Measurements from ENCODE around the gene DPP9. TPM values are rescaled to one million over a fixed set of nuclear protein-coding genes. Genes with fewer than 3 reads are reported as not detected.

Gene DPP9
- total and polyA plus RNA-seq, 2 of the 4 experiments (the other 2 are of a cell fraction), result 12.4 to 33.0 TPM

DNA sequence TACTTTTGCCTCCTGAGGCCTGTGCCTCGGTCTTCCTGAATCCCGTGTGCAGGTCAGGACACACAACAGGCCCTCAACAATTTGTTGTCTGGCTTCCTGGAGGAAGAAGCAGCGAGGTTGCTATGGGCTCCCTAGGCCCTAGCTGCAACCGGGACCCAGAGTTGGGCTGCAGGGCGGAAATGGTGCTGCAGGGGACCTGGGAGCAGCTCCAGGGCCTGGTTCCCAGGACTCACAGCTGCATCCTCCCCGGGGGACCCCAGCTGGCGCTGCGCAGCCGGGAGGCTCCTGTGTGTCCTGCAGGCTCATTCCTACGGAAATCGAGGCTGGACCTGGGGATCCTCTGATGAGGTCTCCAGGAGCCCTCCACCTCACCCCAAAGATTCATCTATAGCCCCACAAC, 85.3 kb downstream of the DPP9 start:
- H3K36me3 ChIP-seq (ENCODE audit: control insufficient read depth, insufficient read depth, low read length), result no peaks in the 10 kb centered on the region
- ChIA-PET CTCF (no interaction called here), POLR2A (ENCODE audit: unreplicated experiment) (no interaction called here)
- H3K27me3 ChIP-seq (ENCODE audit: control insufficient read depth, insufficient read depth, low read length), result no peaks in the 10 kb centered on the region
- no peak overlapping the region for H2BK15ac ChIP-seq (ENCODE audit: low read depth, low read length)
- peak overlapping the region; percentile 32; the same call in 1 of the 2 replicates for H4K91ac ChIP-seq (ENCODE audit: insufficient read depth, low read depth, low read length)
- peaks cover 20 to 31% of the 10 kb centered on the region in 2 experiments for H3K79me1 ChIP-seq (ENCODE audit: low read depth in 1 of 2, low read length in 2 of 2)
- no peak overlapping the region for H2BK20ac ChIP-seq (ENCODE audit: low read depth, low read length)
- no TSS peak for BruUV-seq (replicated peaks)
- H4K8ac ChIP-seq (ENCODE audit: low read depth in 2 of 2, low read length in 2 of 2), result peak overlapping the region; percentile 39 to 44; a peak in 2 of 4 replicates
- no peak overlapping the region for H3K4me3 ChIP-seq (ENCODE audit: insufficient read depth, low read depth, low read length)
- peak overlapping the region; percentile 52 for H2AK9ac ChIP-seq (replicated peaks; ENCODE audit: low read depth, low read length, poor library complexity)
- peaks cover 6% of the 10 kb centered on the region for H3K9me1 ChIP-seq (ENCODE audit: insufficient read depth, low read length)
- in situ Hi-C loops (cut with MboI; ENCODE audit: low sequenced_read_pairs), result loop anchor here (5.0 kb wide), 1 partner anchor 61 kb away; no protein-coding TSS in a partner anchor
- no peak for TF ChIP-seq BHLHE40 (IDR thresholded peaks at IDR 0.05; ENCODE audit: low read depth, low read length)
- no peak for TF ChIP-seq SMC3 (IDR thresholded peaks at IDR 0.05; ENCODE audit: low read depth, low read length)
- no peak for TF ChIP-seq RFX5 (IDR thresholded peaks at IDR 0.05; ENCODE audit: low read depth, low read length)
- TF ChIP-seq NFE2L2 (IDR thresholded peaks at IDR 0.05; ENCODE audit: low read depth, low read length), result no peak
- no peak for TF ChIP-seq RCOR1 (IDR thresholded peaks at IDR 0.05; ENCODE audit: insufficient replicate concordance, low read length)
- no peak overlapping the region for H3K4me2 ChIP-seq (ENCODE audit: low read depth, low read length)
- H3K14ac ChIP-seq (replicated peaks; ENCODE audit: low read depth, low read length), result peak overlapping the region; percentile 52; the same call in 1 of the 2 replicates
- no peak overlapping the region for H4K5ac ChIP-seq (ENCODE audit: low read depth, low read length)
- no peak overlapping the region for H3K23ac ChIP-seq (ENCODE audit: low read depth, low read length)
- peaks cover 2% of the 10 kb centered on the region; the same call in 1 of the 2 replicates for H4K20me1 ChIP-seq (ENCODE audit: insufficient read depth, low read length)
- dilution Hi-C loops (cut with HindIII; ENCODE audit: low sequenced_read_pairs, unreplicated experiment), result no loop called here
- H2AFZ ChIP-seq (replicated peaks; ENCODE audit: low read length, poor library complexity), result no peak overlapping the region
- H2BK120ac ChIP-seq (ENCODE audit: low read depth, low read length), result no peak overlapping the region
- no peak for ATAC-seq (ENCODE audit: low read depth)
- no peak for DNase-seq
- no peak overlapping the region for H3K9ac ChIP-seq (ENCODE audit: low read depth, low read length)
- no peak overlapping the region for H3K56ac ChIP-seq (ENCODE audit: extremely low read depth, insufficient read depth, low read length)
- no peak overlapping the region for H3K27ac ChIP-seq (ENCODE audit: insufficient read depth, low read length)
- intact Hi-C loops (cut with micrococcal nuclease), result loop anchor here (5.0 kb wide), 1 partner anchor 166 kb away; the partner anchor contains the start of gene HDGFL2
- no peaks in the 10 kb centered on the region for H3K9me3 ChIP-seq (ENCODE audit: control insufficient read depth, insufficient read depth, low read length)
- 96% methylated on average over 5 of the region's 11 CpGs; no CpG with 5 or more reads in 1 of the 2 experiments for WGBS, 2 experiments (ENCODE audit: extremely low coverage in 2 of 2, insufficient read length in 1 of 2)
- no peak overlapping the region for H3K18ac ChIP-seq (ENCODE audit: low read depth, low read length)
- H2BK5ac ChIP-seq (ENCODE audit: low read depth, low read length, poor library complexity, severe bottlenecking), result no peak overlapping the region
- H3K4me1 ChIP-seq (ENCODE audit: control insufficient read depth, insufficient read depth, low read length), result peaks cover 21% of the 10 kb centered on the region
- H2AK5ac ChIP-seq (ENCODE audit: low read depth, low read length), result peak overlapping the region; percentile 45; the same call in 1 of the 2 replicates
- H3K4ac ChIP-seq (ENCODE audit: low read depth, low read length), result peak overlapping the region; percentile 52; the same call in 1 of the 2 replicates

Data from IMR-90 (cell line).